H1 (cell line): Measurements from ENCODE around the gene RNF4. TPM values are rescaled to one million over a fixed set of nuclear protein-coding genes. Genes with fewer than 3 reads are reported as not detected.

Experiments used
- POLR2A ChIP-seq, 2 experiments: IDR thresholded peaks; 1 replicate in 1 of 2; 2 replicates in 1 of 2; pipeline ENCODE4 v1.6.1; 2011; ENCODE audit warnings: low read depth in 2 of 2, low read length in 2 of 2, mild to moderate bottlenecking in 2 of 2; ENCODE audit errors: control extremely low read depth in 1 of 2
- SIX5 ChIP-seq: IDR thresholded peaks from 2 replicates; pipeline ENCODE4 v1.6.1; 2011; ENCODE audit warnings: mild to moderate bottlenecking, low read depth, low read length
- polyA plus RNA-seq, 7 experiments: library from polyadenylated mRNA; depleted of rRNA in 3 of 7; stranded (reverse) in 5 of 7; unstranded in 2 of 7; fragments of >200 nt in 5 of 7; fragments of 200-250 nt in 2 of 7; gene quantifications; 1 replicate in 5 of 7; 2 replicates in 1 of 7; 4 replicates in 1 of 7; pipeline versions ENCODE4 v1.2.1 to v1.2.3, GENCODE V29; 2011 to 2013; ENCODE audit warnings: missing spikeins in 2 of 7, mixed read lengths in 2 of 7
- total RNA-seq: library from RNA; stranded (reverse); fragmentation: NEBNext Ultra II Directional; extraction: Animal tissue kit (Norgen Biotek cat#: 25700); gene quantifications from 2 replicates; pipeline ENCODE4 v1.2.1, GENCODE V29; 2021
- TF ChIP-seq, protein P1 (sequence below), 3 experiments: IDR thresholded peaks; 1 replicate in 2 of 3; 2 replicates in 1 of 3; pipeline versions ENCODE4 v1.5.1 to v1.6.1; 2011; ENCODE audit warnings: low read length in 3 of 3, mild to moderate bottlenecking in 3 of 3, inconsistent platforms in 2 of 3, low read depth in 1 of 3, moderate library complexity in 1 of 3; ENCODE audit not compliant: insufficient read depth in 1 of 3; ENCODE audit errors: control extremely low read depth in 1 of 3

The RNF4 gene
- total and polyA plus RNA-seq, 2 of the 8 experiments (the other 6 are each of a cell fraction or from before 2014, with no cell fraction given), result 68.2 to 78.9 TPM

DNA sequence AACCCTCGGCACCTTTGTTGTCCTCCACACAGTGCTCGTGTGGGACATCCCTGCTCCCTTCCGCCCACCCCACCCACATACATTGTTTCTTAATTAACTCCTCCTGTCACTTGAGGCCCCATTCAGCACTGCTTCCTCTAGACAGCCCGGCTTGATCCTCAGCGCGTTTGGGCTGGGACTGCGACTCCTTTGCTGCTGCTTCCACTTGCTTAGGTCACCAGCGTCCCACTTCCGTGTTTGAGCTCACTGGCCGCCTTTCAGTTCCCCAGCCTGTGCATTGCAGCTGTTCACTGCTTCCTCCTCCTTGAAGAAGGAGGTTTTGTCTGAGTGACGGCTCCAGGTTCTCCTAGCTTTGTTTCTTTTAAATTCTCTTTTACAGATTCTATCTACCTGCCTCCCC, 16.1 kb downstream of the RNF4 start (continued):
- TF ChIP-seq, protein P1, sequence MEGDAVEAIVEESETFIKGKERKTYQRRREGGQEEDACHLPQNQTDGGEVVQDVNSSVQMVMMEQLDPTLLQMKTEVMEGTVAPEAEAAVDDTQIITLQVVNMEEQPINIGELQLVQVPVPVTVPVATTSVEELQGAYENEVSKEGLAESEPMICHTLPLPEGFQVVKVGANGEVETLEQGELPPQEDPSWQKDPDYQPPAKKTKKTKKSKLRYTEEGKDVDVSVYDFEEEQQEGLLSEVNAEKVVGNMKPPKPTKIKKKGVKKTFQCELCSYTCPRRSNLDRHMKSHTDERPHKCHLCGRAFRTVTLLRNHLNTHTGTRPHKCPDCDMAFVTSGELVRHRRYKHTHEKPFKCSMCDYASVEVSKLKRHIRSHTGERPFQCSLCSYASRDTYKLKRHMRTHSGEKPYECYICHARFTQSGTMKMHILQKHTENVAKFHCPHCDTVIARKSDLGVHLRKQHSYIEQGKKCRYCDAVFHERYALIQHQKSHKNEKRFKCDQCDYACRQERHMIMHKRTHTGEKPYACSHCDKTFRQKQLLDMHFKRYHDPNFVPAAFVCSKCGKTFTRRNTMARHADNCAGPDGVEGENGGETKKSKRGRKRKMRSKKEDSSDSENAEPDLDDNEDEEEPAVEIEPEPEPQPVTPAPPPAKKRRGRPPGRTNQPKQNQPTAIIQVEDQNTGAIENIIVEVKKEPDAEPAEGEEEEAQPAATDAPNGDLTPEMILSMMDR (IDR thresholded peaks at IDR 0.05; ENCODE audit: control extremely low read depth in 1 of 3, insufficient read depth in 1 of 3, low read depth in 1 of 3, low read length in 3 of 3), result no peak
- TF ChIP-seq SIX5, result no peak
- TF ChIP-seq POLR2A (IDR thresholded peaks at IDR 0.05; ENCODE audit: control extremely low read depth in 1 of 2, low read depth in 2 of 2, low read length in 2 of 2), result no peak
